ENCODE measurements around the gene PDE9A. TPM values are rescaled to one million over a fixed set of nuclear protein-coding genes. Genes with fewer than 3 reads are reported as not detected.

Gene PDE9A
- total RNA-seq, 1 donor from 2014 or later = 0.41 TPM

- no peak for DNase-seq (ENCODE audit: extremely low read depth, low read depth, low spot score)
Measured at GRCh38 chr21:42684109-42684916, 30.9 kb downstream of the PDE9A start.

- no peak for DNase-seq (ENCODE audit: extremely low read depth, low read depth, low spot score)
Measured at GRCh38 chr21:42685036-42685435, 31.6 kb downstream of the PDE9A start.

- no peak for DNase-seq (ENCODE audit: extremely low read depth, low read depth, low spot score)
Measured at GRCh38 chr21:42685954-42686500, 32.6 kb downstream of the PDE9A start.

- no peak for DNase-seq (ENCODE audit: extremely low read depth, low read depth, low spot score)
Measured at GRCh38 chr21:42687796-42688195, 34.4 kb downstream of the PDE9A start.

- DNase-seq (ENCODE audit: extremely low read depth, low read depth, low spot score) = no peak
Measured at GRCh38 chr21:42688226-42688840, 34.9 kb downstream of the PDE9A start.

- DNase-seq (ENCODE audit: extremely low read depth, low read depth, low spot score) = no peak
Measured at GRCh38 chr21:42688841-42689371, 35.5 kb downstream of the PDE9A start.

- no peak for DNase-seq (ENCODE audit: extremely low read depth, low read depth, low spot score)
Measured at GRCh38 chr21:42690586-42690985, 37.2 kb downstream of the PDE9A start.

GRCh38 chr21:42691901-42692559, 38.6 kb downstream of the PDE9A start:
- no peak for DNase-seq (ENCODE audit: extremely low read depth, low read depth, low spot score)

- no peak for DNase-seq (ENCODE audit: extremely low read depth, low read depth, low spot score)
Measured at GRCh38 chr21:42692688-42693087, 39.3 kb downstream of the PDE9A start.

GRCh38 chr21:42694751-42695696, 41.6 kb downstream of the PDE9A start:
- no peak for DNase-seq (ENCODE audit: extremely low read depth, low read depth, low spot score)

GRCh38 chr21:42695697-42696380, 42.4 kb downstream of the PDE9A start:
- no peak for DNase-seq (ENCODE audit: extremely low read depth, low read depth, low spot score)

GRCh38 chr21:42696501-42697040, 43.1 kb downstream of the PDE9A start:
- no peak for DNase-seq (ENCODE audit: extremely low read depth, low read depth, low spot score)

- DNase-seq (ENCODE audit: extremely low read depth, low read depth, low spot score) = no peak
Measured at GRCh38 chr21:42698733-42699132, 45.3 kb downstream of the PDE9A start.

GRCh38 chr21:42699196-42699595, 45.8 kb downstream of the PDE9A start:
- DNase-seq (ENCODE audit: extremely low read depth, low read depth, low spot score) = no peak

- DNase-seq (ENCODE audit: extremely low read depth, low read depth, low spot score) = no peak
Measured at GRCh38 chr21:42701706-42702456, 48.5 kb downstream of the PDE9A start.

GRCh38 chr21:42702720-42703119, 49.3 kb downstream of the PDE9A start:
- no peak for DNase-seq (ENCODE audit: extremely low read depth, low read depth, low spot score)

GRCh38 chr21:42703136-42703908, 49.9 kb downstream of the PDE9A start:
- no peak for DNase-seq (ENCODE audit: extremely low read depth, low read depth, low spot score)

GRCh38 chr21:42703965-42704364, 50.5 kb downstream of the PDE9A start:
- no peak for DNase-seq (ENCODE audit: extremely low read depth, low read depth, low spot score)

Measured in glomerular endothelial cell (primary cell).